ENCODE measurements around the gene TXLNB.
"Not testable (repeated sequence)": the region's sequence is repeated elsewhere in the genome, so short reads cannot be mapped to it uniquely, and the experiment has no call there.

The TXLNB gene

GRCh38 chr6:139308936-139309603 lies 17.3 kb upstream of the TXLNB start:
- DNase-seq: no peak

DNA sequence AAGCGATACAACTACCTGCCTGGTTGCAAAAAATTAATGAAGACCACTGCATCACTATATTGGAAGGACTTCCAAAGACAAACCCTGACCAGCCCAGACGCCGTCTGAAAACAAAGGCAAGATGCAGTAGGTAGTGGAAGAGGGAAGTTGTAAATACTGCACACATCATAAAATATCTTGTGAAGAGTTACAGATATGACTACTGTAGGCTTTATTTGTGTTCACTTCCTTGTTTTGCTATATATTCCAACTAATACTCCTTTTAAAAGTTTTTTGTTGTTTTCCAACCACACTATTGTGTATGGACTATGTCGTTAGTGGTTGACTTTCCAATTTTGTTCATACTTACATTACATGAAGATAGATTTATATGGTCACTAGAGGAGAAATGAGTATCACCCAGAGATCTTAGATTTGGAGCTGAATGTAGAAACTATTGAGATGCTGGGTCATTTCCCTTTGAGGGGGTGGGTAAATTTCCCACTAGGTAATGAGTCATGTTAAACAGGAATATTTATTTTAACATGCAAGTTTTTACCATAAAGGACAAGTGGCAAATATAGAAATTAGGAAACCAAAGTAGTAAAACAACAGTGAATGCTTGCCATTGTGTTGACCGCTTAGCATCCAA lies 16.6 kb upstream of the TXLNB start:
- no peak for DNase-seq

GRCh38 chr6:139306291-139306981 lies 14.6 kb upstream of the TXLNB start:
- DNase-seq: no peak

GRCh38 chr6:139303185-139303584 lies 11.4 kb upstream of the TXLNB start:
- DNase-seq: no peak

GRCh38 chr6:139297921-139298320 lies 6.1 kb upstream of the TXLNB start:
- no peak for DNase-seq

- DNase-seq: no peak
Observed at GRCh38 chr6:139296927-139297326, 5.1 kb upstream of the TXLNB start.

DNA sequence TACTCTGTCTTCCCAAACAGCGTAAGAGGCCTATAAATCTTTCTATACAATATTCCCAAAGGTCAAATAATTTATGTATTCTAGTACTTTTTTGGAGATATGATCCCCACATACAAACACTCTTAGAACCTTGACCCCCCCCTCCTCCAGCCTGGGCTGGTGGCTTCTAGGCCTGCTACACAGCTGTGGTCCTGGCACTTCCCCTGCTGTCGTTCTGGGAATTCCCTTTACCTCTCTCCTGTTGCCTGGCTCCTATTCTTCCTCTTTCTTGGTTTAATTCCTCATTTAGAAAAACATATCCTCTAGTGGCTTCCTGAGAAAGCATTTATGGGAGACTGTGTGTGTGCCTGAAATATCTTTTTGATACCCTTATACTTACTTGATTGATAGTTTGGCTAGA lies 4.1 kb upstream of the TXLNB start:
- DNase-seq: no peak

GRCh38 chr6:139294090-139294489 lies 2.3 kb upstream of the TXLNB start:
- DNase-seq: no peak

GRCh38 chr6:139293230-139293629 lies 1.4 kb upstream of the TXLNB start:
- not testable (repeated sequence) for DNase-seq

- DNase-seq: no peak
Observed at GRCh38 chr6:139290787-139291311, 949 bp downstream of the TXLNB start.

GRCh38 chr6:139289233-139289632 lies 2.6 kb downstream of the TXLNB start:
- DNase-seq: no peak

DNA sequence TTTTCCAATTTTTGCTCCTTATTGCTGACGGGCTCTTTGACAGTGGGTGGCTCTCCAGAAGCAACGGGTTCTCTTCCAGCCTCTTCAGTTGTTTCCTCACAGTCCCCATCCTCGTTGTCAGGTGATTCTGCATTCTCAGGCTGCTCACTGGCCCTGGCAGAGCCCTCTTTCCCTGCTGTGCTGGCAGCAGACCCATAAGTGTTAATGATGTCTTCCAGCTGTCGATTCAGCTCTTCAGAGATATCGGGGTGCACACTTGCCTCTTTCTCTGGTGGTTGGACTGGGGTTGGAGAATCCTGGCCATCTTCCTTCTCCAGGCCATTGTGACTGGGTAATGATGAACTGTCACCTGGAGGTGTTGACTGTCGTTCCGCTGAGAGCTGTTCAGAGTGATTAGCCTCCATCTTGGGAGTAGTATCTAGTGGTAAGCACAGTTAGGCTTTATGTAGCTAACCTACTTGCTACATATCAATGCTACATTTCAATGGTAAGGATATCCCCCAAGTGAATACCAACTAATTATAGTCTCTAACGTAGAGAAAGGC lies 3.2 kb downstream of the TXLNB start:
- DNase-seq: no peak

- DNase-seq: no peak
Observed at GRCh38 chr6:139287868-139288267, 3.9 kb downstream of the TXLNB start.

DNA sequence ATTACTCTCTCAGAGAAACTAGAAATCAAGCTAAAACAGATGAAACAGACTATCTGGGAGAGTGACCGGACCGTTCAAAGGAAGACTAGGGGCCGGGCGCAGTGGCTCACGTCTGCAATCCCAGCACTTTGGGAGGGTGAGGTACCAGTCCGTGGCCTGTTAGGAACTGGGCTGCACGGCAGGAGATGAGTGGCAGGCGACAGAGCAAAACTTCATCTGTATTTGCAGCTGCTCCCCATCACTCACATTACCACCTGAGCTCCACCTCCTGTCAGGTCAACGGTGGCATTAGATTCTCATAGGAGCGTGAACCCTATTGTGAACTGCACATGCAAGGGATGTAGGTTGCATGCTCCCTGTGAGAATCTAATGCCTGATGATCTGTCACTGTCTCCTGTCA lies 5.4 kb downstream of the TXLNB start:
- not testable (repeated sequence) for DNase-seq

GRCh38 chr6:139285590-139285989 lies 6.2 kb downstream of the TXLNB start:
- no peak for DNase-seq

- DNase-seq: no peak
Observed at GRCh38 chr6:139284789-139285188, 7.0 kb downstream of the TXLNB start.

- DNase-seq: no peak
Observed at GRCh38 chr6:139282684-139283083, 9.1 kb downstream of the TXLNB start.

GRCh38 chr6:139278190-139278589 lies 13.6 kb downstream of the TXLNB start:
- DNase-seq: no peak

DNA sequence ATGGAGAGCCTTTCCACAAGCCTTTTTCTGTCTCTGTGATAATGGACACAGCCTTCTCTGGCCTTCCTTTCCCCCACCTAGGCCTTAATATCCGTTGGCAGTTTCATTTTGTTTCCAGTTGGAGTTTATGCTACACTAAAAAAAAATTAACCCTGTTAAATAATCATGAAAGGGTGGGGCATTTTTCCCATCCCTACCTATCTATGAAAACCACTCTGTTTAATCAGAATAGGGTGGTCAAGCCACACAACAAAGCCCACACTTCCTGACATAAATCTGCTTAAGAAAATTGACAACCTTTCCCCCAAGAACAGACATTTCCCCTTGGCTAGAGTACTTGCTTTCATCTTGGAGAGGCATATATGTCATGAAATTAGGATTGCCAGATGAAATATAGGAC lies 14.2 kb downstream of the TXLNB start:
- DNase-seq: no peak

DNA sequence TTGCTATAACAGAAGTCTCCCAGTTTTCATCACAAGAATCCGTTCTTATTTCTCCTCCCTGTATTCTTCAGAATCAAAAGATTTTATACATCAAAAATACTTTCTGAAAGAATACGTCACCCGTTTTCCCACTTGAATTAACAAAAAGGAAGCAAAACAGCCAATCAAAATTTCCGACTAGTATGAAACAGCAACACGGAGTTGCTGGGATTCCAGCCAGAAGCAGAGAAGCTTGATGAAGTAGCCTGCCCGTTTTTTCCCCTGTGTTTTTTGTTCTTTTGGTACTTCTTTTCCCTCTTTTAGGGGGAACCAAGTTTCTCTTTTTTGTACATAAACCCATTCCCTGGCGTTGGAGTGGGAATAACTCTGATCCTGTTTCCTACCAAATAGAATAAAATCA lies 14.6 kb downstream of the TXLNB start:
- DNase-seq: no peak

DNA sequence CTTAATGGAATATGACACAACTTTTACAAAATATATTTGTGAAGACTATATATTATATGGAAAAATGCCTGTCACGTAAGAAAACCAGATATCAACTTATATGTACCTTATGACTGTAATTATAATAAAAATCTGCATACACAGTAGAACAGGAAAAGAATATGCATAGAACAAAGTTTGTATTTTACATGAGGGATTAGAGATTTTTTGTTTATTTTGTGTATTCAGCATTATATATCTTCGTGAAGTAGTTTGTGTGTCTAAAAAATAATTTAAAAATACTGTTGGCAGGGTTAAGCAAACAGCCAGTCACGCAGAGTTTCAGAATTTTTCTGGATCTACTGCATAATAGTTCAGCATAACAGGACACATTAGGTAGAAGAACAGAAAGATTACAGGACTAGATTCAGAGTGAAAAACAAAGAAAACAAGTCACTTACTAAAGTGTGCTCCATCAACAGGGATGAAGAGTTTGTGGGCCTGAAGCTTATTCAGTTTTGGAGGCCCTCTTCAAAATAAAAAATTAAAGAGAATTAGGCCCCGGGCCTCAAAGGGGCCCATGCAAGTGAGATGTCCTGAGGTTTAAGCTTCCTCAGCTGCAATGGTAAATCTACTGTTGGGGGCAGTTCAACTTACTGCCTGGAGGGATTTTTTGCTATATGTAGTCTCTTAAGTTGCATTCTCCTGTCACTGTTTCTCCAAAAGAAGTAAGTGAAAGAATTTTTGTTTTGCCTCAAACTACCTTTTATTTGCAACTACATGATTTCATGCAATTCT lies 16.3 kb downstream of the TXLNB start:
- no peak for DNase-seq

DNA sequence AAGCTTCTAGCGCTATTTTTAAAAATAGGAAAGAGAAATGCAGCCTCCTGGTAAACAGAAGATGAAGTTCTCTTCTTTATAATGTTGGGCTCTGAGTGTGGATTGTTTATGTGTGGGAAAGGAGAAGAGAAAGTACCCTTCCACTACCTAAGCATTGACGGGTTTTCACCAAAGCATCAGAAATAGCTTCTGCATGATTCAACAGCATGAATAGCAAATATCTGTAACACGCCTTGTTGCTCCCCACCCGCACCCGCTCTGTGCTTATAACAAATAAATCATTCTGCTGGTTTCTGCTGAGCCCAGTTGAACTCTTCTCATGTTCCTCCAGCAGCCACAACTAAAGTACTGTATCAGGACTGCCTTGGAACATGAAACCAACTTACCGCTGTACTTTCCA lies 20.7 kb downstream of the TXLNB start:
- DNase-seq: no peak

DNA sequence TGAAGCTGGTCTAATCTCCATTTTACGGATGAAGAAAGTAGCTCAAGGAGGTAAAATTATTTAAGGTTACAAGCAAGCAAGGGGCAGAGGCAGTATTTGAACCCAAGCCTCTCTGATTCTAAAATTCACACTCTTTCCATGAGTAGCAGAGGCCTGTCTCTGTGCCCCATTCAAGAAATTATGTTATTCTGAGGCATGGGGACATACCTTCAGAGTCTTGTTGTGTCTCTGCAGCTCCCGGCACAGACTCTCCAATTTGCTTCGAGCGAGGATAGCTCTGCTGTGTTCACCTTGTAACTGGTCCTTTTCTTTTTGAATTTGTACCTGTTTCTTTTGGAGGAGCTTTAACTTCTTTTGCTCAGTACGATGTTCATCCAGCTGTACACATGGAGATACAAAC lies 21.5 kb downstream of the TXLNB start:
- DNase-seq: no peak

Measured in activated CD4-positive, alpha-beta T cell treated with anti-CD3 and anti-CD28 coated beads for 1 hour (primary cell).